H1 (cell line): ENCODE results near the gene TSN. TPM values are rescaled to one million over a fixed set of nuclear protein-coding genes. Genes with fewer than 3 reads are reported as not detected.
A peak's percentile ranks its signal among the peaks of the same experiment; 100 is the strongest.

Source experiments
- ASH2L ChIP-seq: fragments of 200-600, 300-600 bp; sonication (generic); IDR thresholded peaks from one replicate; pipeline ENCODE4 v1.7.1; 2017; ENCODE audit warnings: low read length
- ATF3 ChIP-seq: IDR thresholded peaks from 2 replicates; pipeline ENCODE4 v1.6.1; 2011; ENCODE audit warnings: low read depth, mild to moderate bottlenecking, low read length; ENCODE audit not compliant: insufficient read depth
- CBX5 ChIP-seq: fragments of 300-800, 300-1000 bp; sonication (generic); IDR thresholded peaks from 2 replicates; pipeline ENCODE4 v1.7.1; 2016; ENCODE audit warnings: antibody characterized with exemption, low read length, low read depth
- CHD1 ChIP-seq: IDR thresholded peaks from 2 replicates; pipeline ENCODE4 v1.6.1; 2012; ENCODE audit warnings: low read depth, low read length, improper control_type of control experiment
- CHD2 ChIP-seq: IDR thresholded peaks from 2 replicates; pipeline ENCODE4 v1.6.1; 2012; ENCODE audit warnings: low read length, improper control_type of control experiment
- CTCF ChIP-seq, 3 experiments: IDR thresholded peaks; 1 replicate in 2 of 3; 2 replicates in 1 of 3; pipeline versions ENCODE4 v1.5.1 to v1.6.1; 2011; ENCODE audit warnings: low read length in 3 of 3, mild to moderate bottlenecking in 3 of 3, inconsistent platforms in 2 of 3, low read depth in 1 of 3, moderate library complexity in 1 of 3; ENCODE audit not compliant: insufficient read depth in 1 of 3; ENCODE audit errors: control extremely low read depth in 1 of 3
- E2F6 ChIP-seq: IDR thresholded peaks from 2 replicates; pipeline ENCODE4 v1.6.1; 2012; ENCODE audit warnings: inconsistent platforms
- FOSL1 ChIP-seq: IDR thresholded peaks from 2 replicates; pipeline ENCODE4 v1.6.1; 2011; ENCODE audit warnings: mild to moderate bottlenecking, low read depth, low read length, moderate library complexity; ENCODE audit not compliant: insufficient read depth
- GTF2F1 ChIP-seq: IDR thresholded peaks from 2 replicates; pipeline ENCODE4 v1.6.1; 2012; ENCODE audit warnings: low read depth, low read length, improper control_type of control experiment, borderline replicate concordance
- HDAC6 ChIP-seq: IDR thresholded peaks from one replicate; pipeline ENCODE4 v1.7.1; 2012; ENCODE audit warnings: low read depth, mild to moderate bottlenecking, inconsistent platforms, low read length, moderate library complexity
- KDM1A ChIP-seq: fragments of 200-600, 300-600 bp; sonication (generic); IDR thresholded peaks from 2 replicates; pipeline ENCODE4 v1.7.1; 2016; ENCODE audit warnings: mild to moderate bottlenecking, low read length, borderline replicate concordance
- NRF1 ChIP-seq: IDR thresholded peaks from 2 replicates; pipeline ENCODE4 v1.6.1; 2011; ENCODE audit warnings: mild to moderate bottlenecking, low read depth, low read length, improper control_type of control experiment
- POLR2A ChIP-seq, 2 experiments: IDR thresholded peaks; 1 replicate in 1 of 2; 2 replicates in 1 of 2; pipeline ENCODE4 v1.6.1; 2011; ENCODE audit warnings: low read depth in 2 of 2, low read length in 2 of 2, mild to moderate bottlenecking in 2 of 2; ENCODE audit errors: control extremely low read depth in 1 of 2
- POLR2AphosphoS5 ChIP-seq: IDR thresholded peaks from 2 replicates; pipeline ENCODE4 v1.6.1; 2011; ENCODE audit warnings: low read depth, low read length
- RBBP5 ChIP-seq: IDR thresholded peaks from 2 replicates; pipeline ENCODE4 v1.7.1; 2012; ENCODE audit warnings: low read depth, mild to moderate bottlenecking, inconsistent platforms, low read length, moderate library complexity, borderline replicate concordance
- RFX5 ChIP-seq: IDR thresholded peaks from 2 replicates; pipeline ENCODE4 v1.6.1; 2011; ENCODE audit warnings: low read depth, low read length, improper control_type of control experiment, borderline replicate concordance
- SIRT6 ChIP-seq: IDR thresholded peaks from one replicate; pipeline ENCODE4 v1.7.1; 2012; ENCODE audit warnings: low read length, inconsistent platforms
- SP2 ChIP-seq: IDR thresholded peaks from 2 replicates; pipeline ENCODE4 v1.6.1; 2012; ENCODE audit warnings: mild to moderate bottlenecking, low read length, inconsistent platforms
- TEAD4 ChIP-seq: IDR thresholded peaks from 2 replicates; pipeline ENCODE4 v1.6.1; 2012; ENCODE audit warnings: low read depth, low read length, inconsistent platforms, mixed read lengths
- ZNF274 ChIP-seq: IDR thresholded peaks from 2 replicates; pipeline ENCODE4 v1.7.0; 2012; ENCODE audit warnings: low read length, borderline replicate concordance; ENCODE audit errors: extremely low read depth
- polyA plus RNA-seq, 7 experiments: library from polyadenylated mRNA; depleted of rRNA in 3 of 7; stranded (reverse) in 5 of 7; unstranded in 2 of 7; fragments of >200 nt in 5 of 7; fragments of 200-250 nt in 2 of 7; gene quantifications; 1 replicate in 5 of 7; 2 replicates in 1 of 7; 4 replicates in 1 of 7; pipeline versions ENCODE4 v1.2.1 to v1.2.3, GENCODE V29; 2011 to 2013; ENCODE audit warnings: missing spikeins in 2 of 7, mixed read lengths in 2 of 7
- total RNA-seq: library from RNA; stranded (reverse); fragmentation: NEBNext Ultra II Directional; extraction: Animal tissue kit (Norgen Biotek cat#: 25700); gene quantifications from 2 replicates; pipeline ENCODE4 v1.2.1, GENCODE V29; 2021

The TSN gene
- total and polyA plus RNA-seq, 2 of the 8 experiments (the other 6 are each of a cell fraction or from before 2014, with no cell fraction given) = 44.4 to 96.1 TPM

- TF ChIP-seq ATF3 (peak; percentile 97), CHD1 (no peak), CBX5 (no peak), RFX5 (no peak), POLR2AphosphoS5 (peak; percentile 93), CTCF (IDR thresholded peaks at IDR 0.05; ENCODE audit: control extremely low read depth in 1 of 3, insufficient read depth in 1 of 3, low read depth in 1 of 3, low read length in 3 of 3) (peak in 1 of 3 experiments; percentile 11; a peak in 1 of 4 replicates), ASH2L (peak; percentile 100), NRF1 (no peak), GTF2F1 (no peak), ZNF274 (no peak), POLR2A (IDR thresholded peaks at IDR 0.05; ENCODE audit: control extremely low read depth in 1 of 2, low read depth in 2 of 2, low read length in 2 of 2) (peak; percentile 81 to 84), SIRT6 (no peak), FOSL1 (no peak), RBBP5 (peak; percentile 99), SP2 (no peak), KDM1A (no peak), TEAD4 (no peak), HDAC6 (peak; percentile 12), CHD2 (no peak), E2F6 (peak; percentile 69)
Observed at GRCh38 chr2:121755237-121756111, at the start of gene TSN (continued).
